GM18951 (cell line): ENCODE data around the gene TMEM221.

ENCODE experiments used
- POLR2A ChIP-seq: IDR thresholded peaks from 4 replicates; pipeline ENCODE4 v1.6.1; 2011; ENCODE audit warnings: mild to moderate bottlenecking; ENCODE audit not compliant: insufficient read length, insufficient read depth; ENCODE audit errors: extremely low read depth
- in situ Hi-C: fragments of 300-500 bp; cut with MboI; formaldehyde crosslinking; loops from one replicate; pipeline ENCODE4 v1.12.0; 2022; ENCODE audit warnings: low sequenced_read_pairs, mixed read lengths, inconsistent platforms; ENCODE audit not compliant: unreplicated experiment

TMEM221 gene

DNA sequence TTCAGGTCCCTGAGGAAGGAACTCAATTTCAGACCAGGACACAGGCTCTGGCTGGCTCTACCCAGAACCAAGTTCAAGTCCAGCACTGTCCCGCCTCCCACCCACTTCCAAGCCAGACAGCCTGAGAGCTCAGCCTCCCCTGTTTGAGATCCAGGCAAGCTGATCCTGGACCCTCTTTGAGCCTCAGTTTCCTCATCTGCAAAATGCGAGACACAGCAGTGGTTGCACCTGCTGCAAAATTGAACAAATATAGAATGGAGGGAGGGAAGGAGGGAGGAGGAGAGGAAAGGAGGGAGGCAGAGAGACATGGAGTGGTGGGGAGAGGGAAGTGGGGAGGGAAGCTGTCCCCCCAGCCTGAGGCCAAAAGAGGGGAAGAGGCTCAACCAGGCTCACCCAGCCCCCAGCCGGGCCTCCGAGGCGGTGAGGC, 751 bp downstream of the TMEM221 start:
- in situ Hi-C loops: no loop called here

GRCh38 chr19:17445526-17446165, 2.8 kb downstream of the TMEM221 start:
- in situ Hi-C loops: no loop called here
- no peak for TF ChIP-seq POLR2A

More for the DNA sequence above, 751 bp downstream of the TMEM221 start:
- no peak for TF ChIP-seq POLR2A

GRCh38 chr19:17441241-17442021, 7.0 kb downstream of the TMEM221 start:
- TF ChIP-seq POLR2A: no peak
- in situ Hi-C loops: no loop called here

DNA sequence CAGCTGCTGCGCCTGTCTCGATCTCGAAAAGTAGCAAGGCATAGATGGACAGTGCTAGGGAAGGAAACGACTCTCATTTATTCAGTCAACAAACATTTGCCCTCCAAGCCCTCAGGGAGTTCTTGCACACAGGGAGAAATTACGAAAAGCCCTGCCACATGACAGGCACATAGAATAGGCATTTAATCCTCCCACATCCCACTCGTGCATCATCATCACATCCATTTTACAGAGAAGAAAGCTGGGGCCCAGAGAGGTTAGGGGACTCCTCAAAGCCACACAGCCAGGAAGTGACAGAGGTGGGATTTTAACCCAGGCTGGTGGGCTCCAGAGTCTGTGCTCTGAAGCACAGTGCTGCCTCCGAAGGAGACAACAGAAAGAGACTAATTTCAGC, 11.6 kb downstream of the TMEM221 start:
- TF ChIP-seq POLR2A: no peak
- in situ Hi-C loops: no loop called here

- TF ChIP-seq POLR2A: no peak
- in situ Hi-C loops: no loop called here
Observed at GRCh38 chr19:17436094-17436873, 12.2 kb downstream of the TMEM221 start.

GRCh38 chr19:17435218-17435617, 13.2 kb downstream of the TMEM221 start:
- in situ Hi-C loops: no loop called here
- no peak for TF ChIP-seq POLR2A

- in situ Hi-C loops: no loop called here
- no peak for TF ChIP-seq POLR2A
Observed at GRCh38 chr19:17431417-17431816, 17.1 kb downstream of the TMEM221 start.

DNA sequence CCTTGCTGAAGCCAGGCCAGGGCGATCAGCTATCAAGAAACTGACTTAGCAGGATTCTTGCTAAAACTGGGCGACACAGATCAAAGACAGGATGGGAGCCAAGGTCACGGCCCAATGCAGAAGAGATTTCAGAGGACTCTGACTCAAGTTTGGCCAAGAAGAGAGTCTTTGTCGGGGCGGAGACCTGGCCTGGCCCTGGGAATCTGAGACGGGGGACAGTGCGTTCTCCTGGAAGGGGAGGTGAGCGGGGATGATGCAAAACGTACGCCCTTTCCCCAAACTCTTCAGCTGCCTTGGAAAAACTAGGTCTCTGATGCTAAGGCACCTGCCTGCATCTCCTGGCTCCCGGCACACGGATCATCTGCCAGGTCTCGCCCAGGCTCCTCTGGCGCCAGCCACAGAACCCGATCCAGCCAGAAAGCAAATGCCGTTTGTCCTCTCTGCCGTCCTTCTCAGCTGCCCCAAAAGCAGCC, 18.8 kb downstream of the TMEM221 start:
- no peak for TF ChIP-seq POLR2A
- in situ Hi-C loops: no loop called here

DNA sequence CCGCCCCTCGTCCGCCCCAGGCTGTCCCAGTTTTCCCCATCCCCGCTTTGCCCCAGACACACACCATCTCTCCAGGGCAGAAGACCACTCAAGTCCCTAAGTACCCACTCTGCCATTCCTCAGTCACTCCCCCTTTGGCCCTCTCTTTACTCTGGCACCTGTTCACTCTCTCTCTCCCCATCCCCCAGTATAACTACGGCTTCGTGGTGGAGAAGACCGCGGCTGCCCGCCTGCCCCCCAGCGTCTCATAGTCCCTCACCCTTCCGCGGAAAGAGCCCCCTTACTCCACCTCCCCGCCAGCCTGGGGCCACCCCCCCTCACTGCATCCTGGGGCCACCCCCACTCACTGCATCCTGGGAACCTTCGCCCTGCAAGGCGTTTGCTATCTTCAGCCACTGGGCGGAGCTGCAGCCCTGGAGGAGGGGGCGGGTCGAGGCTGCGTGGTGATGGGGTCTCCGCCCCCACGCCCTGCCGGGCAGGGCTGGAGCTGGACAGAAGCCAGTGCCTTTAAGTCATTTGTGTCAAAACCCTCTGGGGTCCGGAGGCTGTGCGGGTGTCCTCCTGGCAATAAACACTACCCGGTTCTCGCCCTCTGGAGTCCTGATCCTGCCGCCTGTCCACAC, 23.6 kb downstream of the TMEM221 start:
- in situ Hi-C loops: no loop called here
- no peak for TF ChIP-seq POLR2A

DNA sequence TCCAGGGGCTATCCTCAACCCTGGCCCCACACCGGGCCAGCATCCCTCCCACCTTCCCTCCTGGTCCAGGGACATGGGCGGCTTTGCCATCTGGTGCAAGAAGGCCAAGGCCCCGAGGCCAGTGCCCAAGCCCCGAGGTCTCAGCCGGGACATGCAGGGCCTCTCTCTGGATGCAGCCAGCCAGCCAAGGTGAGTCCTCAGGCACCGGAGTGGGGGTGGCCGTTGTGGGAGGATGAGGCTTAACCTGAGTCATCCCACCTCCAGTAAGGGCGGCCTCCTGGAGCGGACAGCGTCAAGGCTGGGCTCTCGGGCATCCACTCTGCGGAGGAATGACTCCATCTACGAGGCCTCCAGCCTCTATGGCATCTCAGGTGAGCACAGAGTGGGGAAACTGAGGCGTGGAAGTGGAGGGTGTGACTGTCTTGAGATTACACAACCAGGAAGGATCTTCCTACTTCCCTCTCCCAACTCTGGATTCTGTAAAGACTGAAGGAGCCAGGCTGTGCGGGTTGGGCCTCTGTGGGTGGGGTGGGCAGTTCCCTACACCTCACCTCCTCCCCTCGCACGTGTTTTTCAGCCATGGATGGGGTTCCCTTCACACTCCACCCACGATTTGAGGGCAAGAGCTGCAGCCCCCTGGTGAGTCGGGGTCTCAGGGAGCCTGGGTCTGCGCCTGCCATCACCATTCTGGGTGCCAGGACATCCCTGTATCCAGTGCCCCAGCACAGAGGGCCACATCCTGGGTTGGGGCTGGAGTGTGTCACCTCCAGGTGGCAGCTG, 24.8 kb downstream of the TMEM221 start:
- TF ChIP-seq POLR2A: no peak

GRCh38 chr19:17421942-17422341, 26.5 kb downstream of the TMEM221 start:
- TF ChIP-seq POLR2A: no peak
- in situ Hi-C loops: no loop called here

More for the DNA sequence above, 24.8 kb downstream of the TMEM221 start:
- in situ Hi-C loops: no loop called here

DNA sequence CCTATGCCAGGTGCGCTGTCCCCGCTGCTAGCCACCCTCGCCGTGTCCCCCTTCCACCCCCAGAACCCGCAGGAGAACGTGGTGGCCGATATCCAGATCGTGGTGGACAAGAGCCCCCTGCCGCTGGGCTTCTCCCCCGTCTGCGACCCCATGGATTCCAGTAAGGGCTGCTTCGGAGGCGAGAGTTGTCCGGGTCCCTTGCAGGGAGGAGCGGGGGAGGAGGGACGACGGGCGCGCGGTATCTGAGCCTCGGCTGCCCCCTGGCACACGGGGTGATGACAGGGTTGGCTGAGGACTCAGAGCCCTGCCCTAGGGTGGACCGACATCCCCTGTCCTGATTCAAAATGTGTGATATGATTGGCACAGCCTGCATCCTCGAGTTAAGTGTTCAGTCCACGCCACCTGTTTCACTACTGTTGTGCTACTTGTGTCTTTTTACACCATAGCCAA, 28.0 kb downstream of the TMEM221 start:
- no peak for TF ChIP-seq POLR2A
- in situ Hi-C loops: no loop called here
